ENCODE measurements around the gene GET3.
"Not testable (repeated sequence)": the region's sequence is repeated elsewhere in the genome, so short reads cannot be mapped to it uniquely, and the experiment has no call there.

GET3 gene

DNA sequence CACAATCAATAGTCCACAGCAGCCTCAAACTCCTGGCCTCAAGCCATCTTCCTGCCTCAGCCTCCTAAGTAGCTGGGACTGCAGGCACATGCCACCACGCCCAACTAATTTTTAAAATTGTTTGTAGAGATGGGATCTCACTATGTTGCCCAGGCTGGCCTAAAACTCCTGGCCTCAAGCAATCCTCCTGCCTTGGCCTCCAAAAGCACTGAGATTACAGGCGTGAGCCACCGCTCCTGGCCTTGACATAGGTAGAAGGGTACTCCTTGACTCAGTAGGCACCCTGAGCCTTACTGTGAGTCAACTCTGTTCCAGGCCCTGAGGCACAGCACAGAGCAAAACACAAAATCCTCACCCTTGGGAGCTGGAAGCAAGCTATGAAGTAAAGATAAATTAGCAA, 21.4 kb upstream of the GET3 start:
- no peak for DNase-seq (ENCODE audit: low read depth)

DNA sequence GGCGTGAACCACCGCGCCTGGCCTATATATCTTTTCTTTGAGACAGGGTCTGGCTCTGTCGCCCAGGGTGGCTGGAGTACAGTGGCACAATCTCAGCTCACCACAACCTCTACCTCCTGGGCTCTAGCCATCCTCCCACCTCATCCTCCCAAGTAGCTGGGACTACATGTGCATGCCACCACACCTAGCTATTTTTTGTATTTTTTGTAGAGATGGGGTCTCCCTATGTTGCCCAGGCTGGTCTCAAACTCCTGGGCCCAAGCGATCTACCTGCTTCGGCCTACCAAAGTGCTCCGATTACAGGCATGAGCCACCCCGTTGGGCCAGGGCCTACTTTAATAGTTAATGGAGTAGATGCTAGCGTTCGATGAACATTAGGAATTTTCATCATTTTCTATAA, 17.0 kb upstream of the GET3 start:
- DNase-seq (ENCODE audit: low read depth) = no peak

DNA sequence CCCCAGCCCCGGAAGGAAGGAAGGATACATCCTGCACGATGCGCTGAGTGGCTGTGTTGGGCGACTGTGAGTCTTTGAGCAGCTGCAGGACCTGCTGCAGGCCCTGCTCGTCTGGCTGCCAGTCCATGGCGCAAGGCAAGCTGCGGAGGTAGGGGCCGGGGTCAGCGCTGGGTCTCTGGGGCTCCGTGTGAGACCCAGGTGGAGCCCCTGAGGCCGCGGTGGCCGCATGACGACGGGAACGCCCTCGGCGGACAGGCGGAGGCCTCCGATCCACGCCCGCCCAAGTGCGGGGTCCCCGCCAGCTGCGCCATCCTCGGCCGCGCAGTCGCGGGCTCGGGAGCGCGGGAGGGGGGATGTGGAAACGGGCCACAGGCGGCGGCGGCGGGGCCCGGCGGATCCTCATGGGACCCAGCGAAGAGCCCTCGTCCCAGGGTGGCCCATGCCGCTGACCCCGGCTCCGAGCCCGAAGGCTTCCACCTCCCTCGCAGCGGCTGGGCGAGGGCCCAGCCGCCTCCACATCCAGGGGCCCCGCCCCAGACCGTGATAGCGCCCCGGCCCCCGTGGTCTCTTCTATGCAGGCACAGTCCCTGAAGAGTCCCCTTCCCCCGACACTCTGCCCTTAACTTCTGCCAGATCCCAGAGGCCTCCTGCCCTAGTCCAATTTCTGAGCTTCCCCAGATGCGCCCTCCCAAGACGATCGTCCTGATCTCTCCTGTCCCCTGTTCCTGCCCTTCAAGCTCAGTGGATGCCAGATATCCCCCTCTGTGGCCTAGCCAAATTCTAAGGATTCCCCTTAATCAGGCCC, 16.2 kb upstream of the GET3 start:
- no peak for DNase-seq (ENCODE audit: low read depth)

DNA sequence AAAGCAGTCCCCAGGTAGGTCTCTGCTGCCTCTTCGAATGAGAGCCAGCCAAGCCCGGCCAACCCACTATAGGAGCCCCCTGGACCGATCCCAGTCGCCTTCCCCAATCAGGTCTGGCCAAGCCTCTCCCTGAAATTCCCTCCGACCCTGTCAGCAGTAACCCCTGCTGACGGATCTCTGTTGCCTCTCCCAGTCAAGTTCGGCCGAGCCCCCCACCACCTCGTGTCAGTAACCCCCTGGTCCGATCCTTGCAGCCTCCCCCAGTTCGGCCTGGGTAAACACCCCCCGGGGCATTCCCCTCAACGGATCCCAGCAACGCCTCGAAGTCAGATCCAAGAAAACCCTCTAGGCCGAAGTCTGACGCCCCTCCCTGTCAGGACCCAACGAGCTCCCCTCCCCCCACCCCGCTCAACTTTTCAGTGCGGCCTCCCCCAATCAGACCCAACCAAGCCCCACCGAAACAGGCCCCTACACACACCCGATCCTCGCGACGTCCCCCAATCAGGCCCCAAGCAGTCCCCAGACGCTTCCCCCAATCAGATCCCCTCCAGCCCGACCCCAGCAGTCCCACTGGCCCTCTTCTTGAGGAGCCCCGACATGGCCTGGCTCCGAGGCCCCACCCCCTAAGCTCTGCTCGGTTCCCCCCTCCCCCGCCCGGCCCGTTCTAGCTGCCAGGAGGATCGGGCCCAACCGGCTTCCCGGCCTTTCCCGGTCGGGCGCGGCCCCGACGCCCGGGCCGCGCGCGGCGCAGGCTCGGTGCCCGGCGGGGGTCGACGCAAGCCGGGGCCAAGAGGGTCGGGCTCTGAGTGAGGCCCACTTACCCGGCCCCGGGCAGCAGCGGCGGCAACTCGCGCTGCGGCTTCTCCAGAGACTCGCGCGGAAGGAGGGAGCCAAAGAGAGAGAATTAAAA, 15.4 kb upstream of the GET3 start:
- peak; percentile 74 for DNase-seq (ENCODE audit: low read depth)

DNA sequence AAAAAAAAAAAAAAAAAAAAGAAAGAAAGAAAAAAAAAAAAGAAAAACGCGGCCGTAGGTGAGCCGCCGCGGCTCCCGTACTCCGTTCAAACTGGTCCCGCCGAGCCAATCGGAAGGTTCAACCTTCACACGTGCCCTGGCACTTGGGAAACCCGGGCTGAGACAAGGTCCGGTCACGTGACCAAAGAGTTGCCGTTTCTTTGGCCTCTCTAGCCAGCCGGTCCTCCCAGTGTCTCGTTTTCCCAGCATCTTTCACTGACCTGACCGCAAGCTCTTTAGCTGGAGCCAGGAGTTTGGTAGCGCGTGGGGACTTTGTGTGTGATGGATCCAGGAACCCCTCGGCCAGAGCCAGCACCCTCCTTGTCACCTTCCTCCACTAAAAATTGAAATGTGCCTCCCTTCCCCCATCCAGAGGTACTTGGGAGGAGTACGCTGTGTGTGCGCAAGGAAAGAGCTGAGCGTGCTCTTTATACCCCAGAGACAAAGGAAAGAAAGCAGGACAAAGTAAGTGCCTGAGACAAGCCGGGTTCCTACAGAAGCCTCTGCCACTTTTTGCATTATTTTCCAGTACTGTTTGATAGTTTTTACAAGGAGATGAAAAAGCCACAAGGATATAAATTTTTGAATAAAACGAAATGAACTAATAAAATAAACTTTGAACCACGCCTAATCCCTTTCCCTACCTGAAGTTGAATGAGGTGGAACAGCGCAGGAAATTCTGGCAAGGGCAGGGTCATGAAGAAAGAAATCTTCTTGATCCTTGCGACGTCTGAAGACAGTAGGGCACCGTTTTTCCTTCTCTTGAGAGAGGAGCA, 14.5 kb upstream of the GET3 start:
- peak; percentile 99 for DNase-seq (ENCODE audit: low read depth)

DNA sequence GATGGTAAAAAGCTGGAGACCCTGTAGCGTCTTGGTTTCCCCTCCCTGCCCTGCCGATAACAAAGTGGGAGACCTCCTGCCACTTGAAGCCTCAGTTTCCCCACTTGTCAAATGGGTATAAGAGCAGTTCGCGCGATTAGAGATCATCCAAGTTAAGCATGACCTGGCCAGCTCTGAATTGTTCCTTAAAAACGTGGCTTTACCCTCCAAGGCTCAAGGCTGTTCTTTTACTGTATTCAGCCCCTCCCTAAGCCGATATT, 14.0 kb upstream of the GET3 start:
- DNase-seq (ENCODE audit: low read depth) = no peak

DNA sequence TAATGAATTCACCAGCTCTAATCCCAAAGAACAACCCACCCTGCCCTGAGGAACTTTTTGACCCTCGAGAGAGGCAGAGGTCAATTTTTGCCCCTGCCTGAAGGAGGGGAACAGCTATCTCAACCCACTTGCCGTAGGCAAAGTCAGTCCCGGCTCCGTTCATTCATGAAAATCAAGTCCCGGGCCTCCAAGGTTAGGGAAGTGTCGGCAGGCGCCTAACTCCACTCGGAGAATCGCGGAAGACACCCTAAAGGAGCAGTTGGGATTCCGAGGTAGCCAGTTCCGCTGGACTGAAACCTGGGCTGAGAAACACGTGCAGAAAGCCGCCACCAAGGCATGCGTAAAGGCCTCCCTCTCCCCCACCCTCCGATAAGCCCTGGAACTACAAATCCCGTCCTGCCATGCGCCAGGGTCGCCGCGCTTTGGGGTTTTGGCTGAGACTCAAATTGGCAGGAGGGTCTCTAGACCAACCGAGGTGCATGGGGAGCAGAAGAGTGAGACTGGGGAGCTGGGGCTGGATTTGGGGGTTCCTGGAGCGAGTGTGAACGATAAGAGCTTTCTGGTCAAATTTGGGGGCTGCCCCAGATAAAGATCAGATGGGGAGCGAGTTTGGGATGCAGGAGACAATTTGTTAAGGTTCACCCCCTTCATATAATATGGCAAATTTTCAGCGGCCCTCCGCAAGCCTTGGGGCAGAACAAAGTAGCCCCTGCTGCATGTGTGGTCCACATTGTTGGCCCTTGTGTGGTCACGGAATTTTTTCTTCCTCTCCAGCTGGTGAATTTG, 13.5 kb upstream of the GET3 start, which contains the start of gene TNPO2:
TNPO2 (minus strand) TSS at position 292 of the 786 bp plus-strand sequence. CDS start 2,955 bp downstream, outside the sequence.
- peak; percentile 42 for DNase-seq (ENCODE audit: low read depth)

DNA sequence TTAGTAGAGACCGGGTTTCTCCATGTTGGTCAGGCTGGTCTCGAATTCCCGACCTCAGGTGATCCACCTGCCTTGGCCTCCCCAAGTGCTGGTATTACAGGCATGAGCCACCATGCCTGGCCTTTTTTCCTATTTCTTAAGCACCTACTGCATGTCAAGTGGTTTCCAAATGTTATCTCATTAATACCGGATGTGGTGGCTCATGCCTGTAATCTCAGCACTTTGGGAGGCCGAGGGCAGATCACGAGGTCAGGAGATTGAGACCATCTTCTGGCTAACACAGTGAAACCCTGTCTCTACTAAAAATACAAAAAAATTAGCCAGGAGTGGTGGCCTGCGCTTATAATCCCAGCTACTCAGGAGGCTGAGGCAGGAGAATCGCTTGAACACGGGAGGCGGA, 11.7 kb upstream of the GET3 start:
- DNase-seq (ENCODE audit: low read depth) = not testable (repeated sequence)

DNA sequence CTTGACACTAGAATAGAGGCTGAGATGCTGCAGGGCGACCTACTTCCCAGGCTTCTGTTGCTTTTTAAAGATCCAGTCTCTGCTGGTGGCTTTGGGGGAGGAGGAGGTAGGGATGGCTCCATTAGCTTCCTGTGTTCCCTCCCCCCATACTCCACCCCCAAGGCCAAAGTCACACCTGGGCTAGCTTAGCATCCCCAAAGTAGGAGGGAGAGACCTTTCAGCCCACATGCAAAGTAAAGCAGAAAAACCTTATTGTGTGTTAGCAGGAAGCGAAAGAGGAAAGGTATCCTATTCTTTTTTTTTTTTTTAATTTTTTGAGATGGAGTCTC, 10.3 kb upstream of the GET3 start:
- no peak for DNase-seq (ENCODE audit: low read depth)

DNA sequence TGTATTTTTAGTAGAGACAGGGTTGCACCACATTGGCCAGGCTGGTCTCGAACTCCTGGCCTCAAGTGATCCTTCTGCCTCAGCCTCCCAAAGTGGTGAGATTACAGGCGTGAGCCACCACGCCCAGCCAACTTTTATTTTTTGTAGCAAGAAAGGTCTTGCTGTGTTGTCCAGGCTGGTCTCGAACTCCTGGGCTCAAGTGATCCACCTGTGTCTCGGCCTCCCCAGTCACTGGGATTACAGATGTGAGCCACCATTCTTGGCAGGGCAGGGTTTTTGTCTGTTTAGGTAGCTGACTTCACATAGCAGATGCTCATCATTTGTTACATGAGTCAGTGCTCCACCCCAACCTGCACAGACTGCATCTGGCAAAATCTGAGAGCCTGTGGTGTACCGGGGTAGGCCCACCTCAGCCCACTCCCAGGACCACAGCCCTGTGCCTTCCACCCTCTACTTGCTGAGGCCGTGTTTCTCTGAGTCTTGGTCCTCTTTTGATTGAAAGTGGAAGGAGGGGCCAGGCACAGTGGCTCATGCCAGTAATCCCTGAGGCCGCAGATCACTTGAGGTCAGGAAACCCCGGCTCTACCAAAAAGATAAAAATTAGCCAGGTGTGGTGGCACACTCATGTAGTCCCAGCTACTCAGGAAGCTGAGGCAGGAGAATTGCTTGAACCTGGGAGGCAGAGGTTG, 9.4 kb upstream of the GET3 start:
- no peak for DNase-seq (ENCODE audit: low read depth)

DNA sequence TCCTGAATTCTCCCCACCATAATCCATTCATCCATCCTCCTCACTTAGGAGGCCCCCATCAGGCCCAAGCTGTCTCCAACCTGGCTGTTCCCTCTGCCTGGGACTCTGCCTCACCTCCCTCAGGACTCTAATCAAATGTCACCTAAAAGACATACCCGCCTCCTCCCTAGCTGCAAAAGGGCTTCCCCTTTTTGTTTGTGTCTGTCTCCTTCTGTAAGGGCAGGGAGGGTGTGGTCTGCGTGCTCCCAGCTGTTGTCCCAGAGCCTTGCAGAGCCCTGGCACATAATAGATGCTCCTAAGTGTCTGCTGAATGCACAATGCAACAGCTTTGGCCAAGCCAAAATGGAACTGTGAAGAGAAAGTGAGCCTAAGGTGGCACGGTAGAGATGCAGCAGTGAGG, 7.2 kb upstream of the GET3 start:
- DNase-seq (ENCODE audit: low read depth) = no peak

DNA sequence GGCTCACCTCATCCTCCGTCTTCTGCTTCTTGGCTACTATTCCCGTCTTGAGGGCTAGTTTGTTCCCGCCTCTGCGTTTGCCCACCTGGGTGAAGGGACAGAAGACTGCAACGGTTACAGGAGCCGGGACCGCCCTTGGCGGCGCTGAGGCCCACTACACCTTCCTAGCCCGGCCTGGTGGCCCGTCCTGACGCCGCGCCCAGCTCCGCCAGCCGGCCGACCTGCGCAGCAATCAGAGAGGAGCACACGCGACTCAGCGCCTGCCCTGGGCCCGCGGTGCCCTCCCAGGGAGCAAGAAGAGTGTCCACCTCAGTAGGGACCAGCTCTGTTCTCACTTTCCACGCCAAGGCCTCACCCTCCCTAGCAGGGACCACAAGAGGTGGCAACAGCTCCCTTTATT, 6.0 kb upstream of the GET3 start:
- no peak for DNase-seq (ENCODE audit: low read depth)

DNA sequence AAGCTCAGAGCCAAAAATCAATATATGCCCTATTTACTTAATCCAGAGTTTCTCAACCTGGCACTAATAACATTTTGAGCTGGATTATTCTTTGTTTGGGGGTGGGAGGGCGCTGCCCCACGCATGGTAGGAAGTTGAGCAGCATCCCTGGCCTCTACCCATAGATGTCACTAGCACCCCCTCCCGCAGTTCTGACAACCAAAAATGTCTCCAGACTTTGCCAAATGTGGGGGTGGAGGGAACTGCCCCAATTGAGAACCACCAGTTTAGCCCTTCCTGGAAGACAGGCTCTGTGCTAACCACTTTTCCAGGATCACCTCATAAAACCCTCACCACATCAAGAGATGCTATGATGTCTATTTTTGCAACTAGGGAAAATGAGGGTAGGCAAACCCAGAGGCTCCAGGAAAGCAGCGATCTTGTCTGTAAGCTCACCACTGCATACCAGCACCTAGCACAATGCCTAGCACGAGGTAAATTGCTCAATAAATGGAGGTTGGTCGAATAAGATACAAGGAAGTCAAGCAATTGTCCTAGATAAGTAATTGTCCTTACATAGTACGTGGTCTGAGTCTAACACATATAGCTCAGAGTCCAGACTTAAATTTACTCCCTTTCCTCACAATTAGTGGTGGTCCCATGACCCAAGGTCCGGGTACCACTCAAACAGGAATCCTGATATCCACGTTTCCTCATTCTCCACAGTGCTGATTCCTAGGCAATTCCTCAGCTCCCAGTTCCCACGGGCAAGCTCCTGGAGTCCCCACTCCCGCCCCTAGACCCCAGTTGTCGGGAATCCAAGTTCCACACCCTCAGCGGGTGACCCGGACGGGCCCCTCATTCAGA, 3.7 kb upstream of the GET3 start:
- DNase-seq (ENCODE audit: low read depth) = peak; percentile 56

DNA sequence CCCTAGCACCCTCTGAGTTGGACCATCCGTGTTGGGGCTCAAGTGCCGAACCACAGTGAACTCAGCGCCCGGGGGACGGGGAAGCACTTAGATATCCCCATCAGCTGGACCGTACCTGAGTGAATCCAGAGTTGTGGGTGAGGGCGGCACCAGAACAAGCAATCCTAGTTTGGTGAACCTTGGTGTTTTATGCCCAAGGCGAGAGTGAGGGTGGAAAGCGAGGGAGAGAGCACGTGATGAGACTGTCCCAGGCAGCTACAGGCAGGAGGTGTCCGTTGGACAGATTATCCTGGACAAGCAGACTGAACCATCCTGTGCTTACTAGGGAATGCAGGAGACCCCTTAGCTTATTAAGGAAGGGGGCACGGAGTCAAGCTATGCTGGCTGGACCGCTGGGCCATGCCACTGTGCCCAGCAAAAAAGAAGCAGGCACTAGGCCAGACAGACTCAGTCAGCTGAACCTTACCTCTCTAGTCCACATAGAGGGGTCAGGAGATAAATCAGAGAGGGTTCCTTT, 596 bp downstream of the GET3 start:
- DNase-seq (ENCODE audit: low read depth) = no peak

DNA sequence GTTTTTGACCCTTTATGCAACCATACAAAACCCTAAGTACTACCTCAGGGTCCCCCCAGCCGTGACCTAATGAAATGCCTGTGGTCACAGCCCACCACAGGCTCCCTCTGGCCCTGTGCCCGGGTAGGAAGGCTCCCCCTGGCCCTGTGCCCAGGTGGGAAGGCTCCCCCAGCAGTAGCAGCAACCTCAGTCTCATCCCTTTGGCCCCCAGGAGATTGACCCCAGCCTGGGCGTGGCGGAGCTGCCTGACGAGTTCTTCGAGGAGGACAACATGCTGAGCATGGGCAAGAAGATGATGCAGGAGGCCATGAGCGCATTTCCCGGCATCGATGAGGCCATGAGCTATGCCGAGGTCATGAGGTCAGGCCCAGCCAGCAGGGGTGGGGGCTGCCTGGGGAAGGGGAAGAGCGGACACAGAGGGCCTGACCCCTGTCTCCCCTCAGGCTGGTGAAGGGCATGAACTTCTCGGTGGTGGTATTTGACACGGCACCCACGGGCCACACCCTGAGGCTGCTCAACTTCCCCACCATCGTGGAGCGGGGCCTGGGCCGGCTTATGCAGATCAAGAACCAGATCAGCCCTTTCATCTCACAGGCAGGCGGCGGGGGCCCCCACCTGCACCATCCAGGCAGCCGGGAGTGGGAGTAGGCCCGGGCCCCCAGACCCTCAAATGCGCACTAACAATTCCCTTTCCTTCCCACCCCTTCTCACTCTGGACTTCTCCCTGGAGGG, 8.0 kb downstream of the GET3 start:
- no peak for DNase-seq (ENCODE audit: low read depth)

DNA sequence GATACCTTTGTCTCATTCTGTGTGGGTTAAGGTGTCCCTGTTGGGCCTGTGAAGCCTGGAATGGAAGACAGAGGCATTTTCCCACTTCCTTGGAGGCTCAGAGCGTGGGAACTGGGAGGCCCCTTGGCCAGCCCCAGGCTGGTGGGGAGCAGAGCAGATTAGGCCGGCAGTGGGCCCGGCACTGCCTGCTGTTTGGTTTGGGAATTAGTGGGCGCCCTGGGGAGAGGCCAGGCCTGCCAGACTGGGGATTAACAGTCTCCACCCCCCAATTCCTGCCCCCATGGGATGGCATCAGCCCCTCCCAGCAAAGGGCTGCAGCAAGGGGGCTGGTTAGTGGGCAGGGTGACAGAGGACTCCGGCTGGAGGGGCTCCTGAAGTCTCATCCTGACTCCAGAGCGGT, 11.2 kb downstream of the GET3 start:
- no peak for DNase-seq (ENCODE audit: low read depth)

DNA sequence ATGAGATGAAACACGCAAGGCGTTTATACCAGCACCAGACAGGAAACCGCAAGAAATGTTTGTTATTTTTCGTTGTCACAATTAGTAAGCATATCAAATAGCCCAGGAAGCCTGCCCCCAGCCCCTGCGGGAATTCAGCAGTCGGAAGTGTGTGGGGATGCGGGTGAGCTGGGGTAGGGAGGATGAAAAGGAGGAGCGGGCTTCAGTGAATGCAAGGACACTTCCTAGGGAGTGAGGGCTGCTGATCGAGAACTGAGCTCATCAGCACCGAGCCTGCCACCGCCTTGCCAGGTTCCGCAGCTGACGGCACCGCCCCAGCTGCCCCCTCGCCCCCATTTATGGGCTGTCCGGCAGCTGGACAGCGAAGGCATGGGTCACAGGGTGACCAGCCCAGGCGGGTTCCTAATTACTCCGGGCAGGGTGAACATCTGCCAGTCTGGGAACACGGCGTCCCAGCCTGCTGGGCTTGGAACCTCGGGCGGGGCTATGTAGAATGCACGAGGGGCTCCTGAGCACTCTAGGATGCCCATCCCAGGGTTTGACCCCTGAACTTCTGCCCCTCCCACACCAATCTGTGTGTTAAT, 12.7 kb downstream of the GET3 start:
- peak; percentile 68 for DNase-seq (ENCODE audit: low read depth)

DNA sequence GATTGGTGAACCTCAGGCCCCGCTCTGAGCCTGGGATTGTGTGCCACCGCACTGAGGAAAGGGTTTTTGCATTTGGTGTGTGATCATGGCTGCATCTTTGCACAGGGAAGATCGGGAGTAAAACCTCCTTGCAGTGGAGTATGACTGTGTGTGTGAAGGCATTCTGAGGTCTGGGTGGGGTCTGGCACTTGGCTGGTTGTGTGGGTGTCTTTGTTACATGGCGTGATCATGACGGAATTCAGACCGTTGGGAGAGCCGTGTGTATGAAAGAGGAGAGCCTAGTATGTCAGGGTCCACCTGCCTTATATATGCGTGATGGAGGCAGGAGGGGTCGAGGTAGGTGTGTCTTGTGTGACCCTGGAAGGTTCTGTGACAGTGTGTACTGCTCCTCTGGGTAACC, 13.6 kb downstream of the GET3 start:
- DNase-seq (ENCODE audit: low read depth) = no peak

DNA sequence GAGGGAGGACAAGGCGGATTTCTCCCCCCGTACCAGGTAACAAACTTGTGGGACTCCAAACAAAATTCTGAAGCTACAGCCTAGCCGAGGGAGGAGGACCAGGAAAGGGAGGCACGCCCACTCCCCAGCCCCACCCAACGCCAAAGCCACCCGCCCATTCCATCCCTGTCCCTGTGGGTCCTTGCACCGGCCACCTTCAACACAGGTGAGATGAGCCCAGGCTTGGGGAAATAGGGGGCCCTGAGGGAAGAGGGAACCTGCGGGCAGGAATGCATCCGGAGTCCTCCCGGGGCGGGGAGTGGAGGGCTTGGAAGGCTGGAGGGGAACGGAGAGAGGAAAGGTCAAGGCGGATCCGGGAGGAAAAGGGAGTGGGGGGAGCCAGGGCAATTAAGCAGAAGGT, 14.3 kb downstream of the GET3 start, which contains the start of gene BEST2:
BEST2 (plus strand) TSS at position 157 of the 400 bp plus-strand sequence. CDS start 802 bp downstream, outside the sequence.
- DNase-seq (ENCODE audit: low read depth) = no peak

All from fibroblast of gingiva (primary cell).